Activated CD8-positive, alpha-beta memory T cell treated with anti-CD3 and anti-CD28 coated beads, Interleukin-2, amount 50 U/mL, for 48 hours (primary cell): Measurements from ENCODE around the gene DUSP8.
A peak's percentile ranks its signal among the peaks of the same experiment; 100 is the strongest.
"Not testable (repeated sequence)": the region's sequence is repeated elsewhere in the genome, so short reads cannot be mapped to it uniquely, and the experiment has no call there.

Experiments used
- DNase-seq: peaks from one replicate; pipeline ENCODE4 v3.0.0-alpha.2; 2020

DUSP8 gene

GRCh38 chr11:1572197-1573076 is at the start of gene DUSP8:
DUSP8 (minus strand) TSS chr11:1572271; CDS start chr11:1565826, 6,445 bp downstream.
- DNase-seq, result peak; percentile 93

- DNase-seq, result no peak
These were observed 47.4 kb upstream of the DUSP8 start for GRCh38 chr11:1619449-1619848.

- DNase-seq, result no peak
These were observed 46.2 kb upstream of the DUSP8 start for GRCh38 chr11:1618231-1618630.

- no peak for DNase-seq
These were observed 36.3 kb upstream of the DUSP8 start, which contains the start of gene KRTAP5-3 for GRCh38 chr11:1608363-1608762. KRTAP5-3 (minus strand) TSS chr11:1608463; CDS start chr11:1608385, 78 bp downstream.

- DNase-seq, result not testable (repeated sequence)
These were observed 35.8 kb upstream of the DUSP8 start for GRCh38 chr11:1607901-1608300.

- DNase-seq, result not testable (repeated sequence)
These were observed 35.2 kb upstream of the DUSP8 start for GRCh38 chr11:1607156-1607845.

- not testable (repeated sequence) for DNase-seq
These were observed 33.9 kb upstream of the DUSP8 start for GRCh38 chr11:1605923-1606322.

GRCh38 chr11:1604711-1605110 is 32.6 kb upstream of the DUSP8 start:
- DNase-seq, result no peak

GRCh38 chr11:1604181-1604580 is 32.1 kb upstream of the DUSP8 start:
- no peak for DNase-seq

GRCh38 chr11:1603629-1604028 is 31.6 kb upstream of the DUSP8 start:
- no peak for DNase-seq

GRCh38 chr11:1601663-1602062 is 29.6 kb upstream of the DUSP8 start:
- not testable (repeated sequence) for DNase-seq

- no peak for DNase-seq
These were observed 28.6 kb upstream of the DUSP8 start for GRCh38 chr11:1600626-1601025.

- DNase-seq, result no peak
These were observed 26.7 kb upstream of the DUSP8 start for GRCh38 chr11:1598816-1599215.

- DNase-seq, result not testable (repeated sequence)
These were observed 26.3 kb upstream of the DUSP8 start for GRCh38 chr11:1598406-1598805.

GRCh38 chr11:1597994-1598380 is 25.9 kb upstream of the DUSP8 start, which contains the start of gene KRTAP5-2:
KRTAP5-2 (minus strand) TSS chr11:1598294; CDS start chr11:1598250, 44 bp downstream.
- no peak for DNase-seq

- DNase-seq, result no peak
These were observed 25.4 kb upstream of the DUSP8 start for GRCh38 chr11:1597331-1597993.

GRCh38 chr11:1596576-1597121 is 24.6 kb upstream of the DUSP8 start:
- not testable (repeated sequence) for DNase-seq

- DNase-seq, result not testable (repeated sequence)
These were observed 24.0 kb upstream of the DUSP8 start for GRCh38 chr11:1595994-1596575.

GRCh38 chr11:1592628-1593027 is 20.6 kb upstream of the DUSP8 start:
- DNase-seq, result no peak

- no peak for DNase-seq
These were observed 17.9 kb upstream of the DUSP8 start for GRCh38 chr11:1589996-1590395.

- DNase-seq, result not testable (repeated sequence)
These were observed 17.3 kb upstream of the DUSP8 start for GRCh38 chr11:1589191-1589963.

GRCh38 chr11:1586699-1587098 is 14.6 kb upstream of the DUSP8 start:
- no peak for DNase-seq
